HG03196 (cell line): ENCODE data around the gene CENPN.

ENCODE experiments used
- ATAC-seq: cut with Tn5 transposase; IDR thresholded peaks from one replicate; pipeline ENCODE4 v1.9.1; 2021; ENCODE audit not compliant: unreplicated experiment

CENPN gene

DNA sequence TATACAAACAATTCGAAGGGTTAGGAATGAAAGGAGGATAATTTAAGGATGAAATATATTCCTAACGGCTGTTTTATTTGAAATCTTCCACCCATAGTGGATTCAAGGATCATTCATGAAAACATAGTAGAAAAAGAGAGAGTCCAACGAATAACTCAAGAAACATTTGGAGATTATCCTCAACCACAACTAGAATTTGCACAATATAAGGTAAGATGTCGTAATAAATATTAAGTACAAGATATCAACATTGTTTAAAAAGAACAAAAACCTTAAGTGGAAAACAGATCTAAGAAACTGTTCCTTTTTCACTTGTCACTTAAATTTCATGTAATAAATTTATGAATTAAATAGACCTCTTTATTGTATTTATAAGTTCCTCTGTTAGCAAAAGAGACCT is 19.4 kb downstream of the CENPN start:
- no peak for ATAC-seq

DNA sequence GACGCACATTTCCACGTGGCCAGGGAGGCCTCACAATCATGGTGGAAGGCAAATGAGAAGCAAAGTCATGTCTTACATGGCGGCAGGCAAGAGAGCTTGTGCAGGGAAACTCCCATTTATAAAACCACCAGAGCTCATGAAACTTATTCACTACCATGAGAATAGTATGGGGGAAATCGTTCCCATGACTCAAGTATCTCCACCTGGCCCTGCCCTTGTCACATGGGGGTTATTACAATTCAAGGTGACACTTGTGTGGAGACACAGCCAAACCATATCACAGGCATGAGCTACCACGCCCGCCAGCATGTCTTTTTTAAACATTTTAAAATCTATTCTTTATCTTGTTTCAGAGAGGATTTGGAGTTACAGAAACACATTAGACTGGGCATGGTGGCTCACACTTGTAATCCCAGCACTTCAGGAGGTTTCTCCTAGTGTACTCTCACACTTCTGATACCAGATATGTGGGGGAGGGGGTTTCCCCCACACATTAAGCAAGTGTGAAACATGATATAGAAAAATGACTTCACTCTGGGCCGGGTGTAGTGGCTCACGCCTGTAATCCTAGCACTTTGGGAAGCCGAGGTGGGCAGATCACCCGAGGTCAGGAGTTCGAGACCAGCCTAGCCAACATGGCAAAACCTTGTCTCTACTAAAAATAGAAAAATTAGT is 23.1 kb downstream of the CENPN start:
- no peak for ATAC-seq

DNA sequence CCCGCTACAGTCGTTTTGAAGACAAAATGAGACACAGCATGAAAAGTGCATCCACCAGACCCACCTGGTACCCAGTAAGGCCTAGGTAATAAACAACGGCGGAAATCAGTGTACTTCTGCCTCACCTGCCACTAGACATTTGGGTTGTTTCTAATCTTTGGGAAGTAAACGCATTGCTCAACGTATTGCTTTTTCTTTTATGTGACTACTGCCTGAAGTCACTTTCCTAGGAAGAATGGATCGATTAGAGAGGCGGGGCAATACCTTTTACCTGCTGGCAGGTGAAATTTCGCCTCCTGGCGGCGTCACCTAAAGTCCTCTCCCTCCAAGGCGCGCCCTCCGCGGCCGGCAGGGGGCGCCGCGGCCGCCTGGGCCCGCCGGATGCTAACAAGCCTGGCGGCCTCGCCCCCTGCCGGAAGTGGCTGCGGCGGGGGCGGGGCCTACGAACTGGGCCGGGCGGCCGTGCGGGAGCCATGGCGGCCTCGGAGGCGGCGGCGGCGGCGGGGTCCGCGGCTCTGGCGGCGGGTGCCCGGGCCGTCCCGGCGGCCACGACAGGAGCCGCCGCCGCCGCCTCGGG is 28.5 kb downstream of the CENPN start, which contains the start of gene ATMIN:
Gene ATMIN, plus strand, starts transcription at position 445 of the 577 bp plus-strand sequence. Its CDS starts 29 bp downstream, at position 474.
- ATAC-seq = peak; percentile 92

DNA sequence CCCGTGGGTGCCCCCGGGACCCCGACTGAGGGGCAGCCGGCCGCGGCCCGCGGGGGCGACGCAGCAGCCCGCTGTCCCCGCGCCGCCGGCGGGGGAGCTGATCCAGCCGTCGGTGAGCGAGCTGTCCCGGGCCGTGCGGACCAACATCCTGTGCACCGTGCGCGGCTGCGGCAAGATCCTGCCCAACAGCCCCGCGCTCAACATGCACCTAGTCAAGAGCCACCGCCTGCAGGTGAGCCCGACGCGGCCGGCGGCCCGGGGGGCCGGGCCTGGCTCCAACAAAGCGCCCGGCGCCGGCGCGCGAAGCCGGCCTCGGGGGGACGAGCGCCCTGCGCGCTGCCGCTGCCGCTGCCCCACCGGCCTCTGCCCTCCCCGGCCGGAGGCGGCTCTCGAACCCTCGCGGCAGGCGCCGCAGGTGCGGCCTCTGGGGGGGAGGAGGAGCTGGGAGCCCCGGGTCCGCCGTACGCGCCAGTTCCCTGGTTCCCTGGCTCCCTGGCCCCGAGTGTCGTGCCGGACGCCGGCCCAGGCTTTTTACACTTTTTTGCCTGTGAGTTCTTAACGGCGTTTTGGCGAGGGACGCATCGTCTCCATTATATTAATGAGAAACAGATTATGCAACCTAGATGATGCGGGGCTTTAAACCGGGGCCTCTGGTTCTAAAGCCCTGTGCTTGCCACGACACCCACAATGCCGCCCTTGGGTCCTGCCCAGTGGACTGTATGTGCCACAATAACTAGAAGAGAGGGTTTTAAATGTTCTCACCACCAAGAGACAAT is 29.1 kb downstream of the CENPN start:
- ATAC-seq = peak; percentile 37

DNA sequence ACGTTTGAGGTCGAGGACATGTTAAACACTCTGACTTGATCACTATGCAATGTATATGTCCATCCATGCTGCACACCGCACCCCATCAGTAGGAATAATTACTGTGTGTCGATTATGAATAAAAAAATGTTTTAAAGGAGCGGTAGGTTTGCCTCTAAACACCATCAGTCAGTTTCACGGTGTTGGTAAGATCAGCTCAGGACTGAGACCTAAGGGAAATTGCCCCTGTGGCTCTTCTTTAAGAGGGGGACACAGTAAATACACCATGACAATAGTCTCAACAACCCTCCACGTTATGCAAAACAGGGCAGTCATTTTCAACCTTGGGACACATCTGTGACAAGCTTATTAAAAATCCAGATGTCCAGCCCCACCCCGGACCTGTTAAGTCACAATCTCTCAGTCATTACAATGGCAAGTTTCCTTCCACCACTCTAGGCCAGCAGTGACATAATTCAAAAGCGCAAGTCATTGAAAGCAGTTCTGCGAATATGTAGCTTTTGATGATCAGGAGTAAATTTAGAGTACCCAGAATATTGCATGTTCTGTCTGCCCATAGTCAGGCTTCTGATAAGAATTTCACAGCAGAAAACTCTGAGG is 29.8 kb downstream of the CENPN start:
- ATAC-seq = no peak

DNA sequence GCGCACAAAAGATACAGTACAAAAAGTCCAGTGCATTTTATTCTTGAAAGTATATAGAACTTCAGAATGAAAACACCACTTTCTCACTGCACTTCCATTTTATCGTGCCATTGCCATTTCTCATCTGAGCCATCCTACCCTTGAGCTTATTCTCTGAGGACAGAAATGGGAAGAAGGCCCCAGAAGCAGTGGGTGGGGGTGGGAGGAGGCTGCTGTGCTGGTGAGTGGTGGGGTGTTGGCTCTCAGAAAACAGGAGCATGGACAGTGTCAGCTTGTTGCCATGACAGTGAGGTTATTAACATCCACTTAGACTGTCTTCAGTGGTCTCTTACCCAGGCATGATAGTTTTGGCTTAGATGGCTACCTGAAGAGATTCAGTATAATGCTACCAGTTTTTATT is 33.1 kb downstream of the CENPN start:
- no peak for ATAC-seq

DNA sequence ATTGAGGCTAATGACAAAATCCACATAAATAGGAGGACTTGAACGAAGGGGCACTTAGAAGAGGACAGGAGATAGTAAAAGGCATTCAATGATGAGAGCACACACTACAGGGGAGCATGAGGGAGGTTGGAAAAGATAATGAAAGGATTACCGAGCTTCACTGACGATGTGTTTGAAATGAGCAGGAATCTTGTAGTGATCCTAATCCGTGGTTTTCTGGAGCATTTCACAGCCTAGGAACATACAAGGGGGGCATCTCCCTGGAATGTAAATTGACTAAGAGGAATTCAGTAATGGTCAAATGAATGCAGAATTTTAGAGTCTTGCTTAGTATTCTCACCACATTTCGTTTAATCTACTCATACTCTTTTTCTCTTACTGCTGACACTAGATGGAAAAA is 33.8 kb downstream of the CENPN start:
- no peak for ATAC-seq

DNA sequence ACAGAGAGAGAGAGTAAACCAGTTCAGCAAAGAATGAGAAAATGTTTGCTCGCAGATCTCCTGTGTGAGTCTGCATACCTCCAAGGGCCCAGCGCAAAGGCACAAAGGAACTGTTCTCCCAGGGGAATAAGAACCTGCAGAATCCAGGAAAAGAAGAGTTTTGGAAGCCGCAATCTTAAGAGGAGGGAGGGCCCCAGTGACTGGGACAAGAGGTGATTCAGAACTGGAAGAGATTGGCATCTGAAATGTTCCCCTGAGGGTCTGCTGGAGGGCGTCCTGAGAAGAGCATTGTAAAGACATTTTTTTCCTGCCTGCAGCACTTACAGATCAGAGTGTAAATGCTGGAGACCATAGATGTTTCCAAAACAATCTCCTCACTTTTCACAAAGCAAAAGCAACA is 34.7 kb downstream of the CENPN start:
- ATAC-seq = no peak

DNA sequence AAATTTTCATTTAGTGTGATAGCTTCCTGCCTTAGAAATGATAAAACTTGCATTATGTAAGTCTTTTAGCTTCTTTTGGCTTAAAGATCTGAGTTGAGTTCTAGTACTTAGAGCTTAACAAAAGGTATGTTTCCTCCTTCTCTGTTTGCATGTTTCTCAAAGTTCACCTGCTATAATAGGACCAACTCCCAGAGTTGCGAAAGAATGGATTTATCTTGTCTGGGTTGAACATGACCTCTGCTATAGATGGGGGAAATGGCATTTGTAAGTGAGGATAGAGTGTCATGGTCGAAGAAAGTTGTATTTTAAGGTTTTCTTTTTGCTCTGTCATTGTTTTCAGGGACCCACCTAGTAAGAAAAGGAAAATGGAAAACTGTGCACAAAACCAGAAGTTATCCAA is 35.8 kb downstream of the CENPN start:
- ATAC-seq = no peak

DNA sequence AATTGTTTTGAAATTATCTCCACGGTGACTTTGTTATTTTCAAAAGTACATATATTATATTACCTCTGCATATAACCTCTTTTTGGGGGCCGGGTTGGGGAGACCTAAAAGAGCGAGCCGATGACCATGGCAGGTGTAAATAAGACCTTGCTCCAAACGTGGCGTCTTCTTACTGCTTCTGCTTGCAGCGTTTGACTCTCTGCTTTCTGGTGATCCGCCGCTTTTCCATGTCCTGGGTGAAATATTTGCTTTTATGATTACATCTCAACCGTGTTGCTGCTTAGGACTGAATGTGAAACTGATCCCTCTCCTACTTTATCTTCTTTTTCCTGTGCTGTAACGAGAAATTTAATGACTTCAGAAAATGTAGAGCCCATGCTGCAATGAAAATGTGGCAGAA is 46.7 kb downstream of the CENPN start:
- no peak for ATAC-seq

DNA sequence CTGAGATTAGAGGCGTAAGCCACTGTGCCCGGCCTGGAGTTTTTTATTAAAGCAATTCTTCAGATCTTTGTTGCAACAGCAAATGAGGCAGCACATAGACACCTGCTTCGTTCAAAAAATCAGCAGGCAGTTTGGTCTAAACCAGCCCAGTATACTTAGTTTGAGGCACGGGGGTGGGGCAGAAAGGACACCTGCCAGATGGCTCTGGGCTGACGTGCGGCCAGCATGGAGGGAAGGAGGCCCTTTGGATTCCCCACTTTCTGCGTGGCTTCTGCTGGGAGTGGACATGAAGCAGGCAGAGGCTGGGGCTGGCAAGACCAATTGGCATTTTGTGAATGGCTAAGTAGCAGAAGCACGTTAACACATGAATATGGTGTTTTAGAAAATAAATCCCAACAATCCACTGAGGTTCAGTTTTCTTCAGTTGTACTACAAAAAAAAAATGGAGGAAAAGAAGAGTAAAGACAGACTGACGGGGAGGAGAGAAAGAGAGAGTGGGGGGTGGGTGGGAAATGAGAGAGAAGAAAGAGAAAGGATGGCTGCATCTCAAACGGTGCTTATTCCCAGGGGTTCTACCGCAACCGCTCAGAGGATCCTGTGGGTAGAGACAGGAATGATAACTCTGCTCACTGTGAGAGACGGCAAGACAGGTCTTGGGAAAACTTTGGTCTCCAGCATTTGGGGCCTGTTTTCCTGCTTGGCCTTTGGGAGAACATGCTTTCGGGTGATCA is 53.7 kb downstream of the CENPN start:
- no peak for ATAC-seq

DNA sequence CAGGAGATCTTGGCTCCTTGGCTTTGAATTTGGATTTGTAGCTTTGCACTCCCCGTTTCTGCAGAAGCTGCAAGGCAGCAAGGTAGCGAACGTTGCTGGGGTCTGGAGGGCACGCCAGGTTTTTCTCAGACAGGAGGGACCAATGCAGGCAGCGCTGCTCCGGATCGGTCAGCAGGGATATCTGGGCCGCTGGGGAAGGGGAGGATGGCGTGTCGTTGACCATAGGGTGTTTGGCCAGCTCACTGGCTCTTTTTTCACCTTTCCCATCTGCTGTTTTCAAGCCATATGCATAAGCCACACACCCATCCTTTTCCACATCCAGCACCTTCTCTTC is 54.3 kb downstream of the CENPN start:
- ATAC-seq = no peak

DNA sequence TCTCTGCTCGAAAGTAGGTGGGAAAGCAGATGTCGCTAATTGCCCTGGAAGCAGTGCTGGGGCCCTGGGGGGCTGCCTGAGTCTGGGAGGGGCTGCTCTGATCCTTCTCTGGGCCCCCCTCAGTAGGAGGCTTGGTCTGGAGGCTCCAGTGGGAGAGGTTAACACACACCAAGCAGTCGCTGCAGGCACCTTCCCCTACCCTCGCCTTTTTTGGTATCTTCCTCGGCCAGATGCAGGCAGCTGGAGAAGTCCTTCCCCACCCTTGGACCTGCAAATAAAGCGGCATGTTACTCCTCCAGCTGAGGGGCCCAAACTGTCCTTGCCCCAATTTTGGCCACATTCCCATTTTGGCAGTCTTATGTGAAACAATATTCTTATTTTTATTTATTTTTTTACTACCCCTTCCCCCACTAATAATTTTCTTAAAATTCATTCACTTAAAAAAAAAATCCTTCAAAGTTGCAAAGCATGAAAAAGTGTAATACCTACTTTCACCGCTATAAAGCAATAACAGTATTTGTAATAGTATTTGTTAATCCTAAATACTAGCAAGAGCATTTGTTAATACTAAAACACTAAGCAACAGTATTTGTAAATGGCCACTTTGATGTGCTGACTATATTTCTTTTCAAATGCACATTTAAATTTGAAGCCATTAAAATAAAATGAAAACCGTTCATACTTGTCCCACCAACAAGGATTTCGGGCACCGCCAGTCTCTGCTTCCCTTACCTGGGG is 55.0 kb downstream of the CENPN start:
- no peak for ATAC-seq

DNA sequence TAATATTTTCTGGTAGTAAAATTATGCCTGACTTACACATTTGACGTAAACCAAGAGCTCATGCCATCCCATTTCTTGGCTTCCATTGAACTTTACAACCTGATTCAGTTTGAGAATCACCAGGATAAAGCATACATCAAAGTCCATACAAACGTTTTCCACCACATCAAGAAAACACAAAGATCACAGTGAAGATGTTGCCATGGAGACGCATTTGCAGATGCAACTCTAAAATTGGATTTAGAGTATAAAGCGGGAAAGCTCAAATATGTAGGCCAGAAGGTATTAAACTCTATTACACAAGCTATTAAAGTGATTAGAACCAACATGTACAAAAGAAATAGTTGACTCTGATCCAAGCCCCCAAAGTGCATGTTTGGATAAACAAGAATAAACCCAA is 59.7 kb downstream of the CENPN start:
- no peak for ATAC-seq

DNA sequence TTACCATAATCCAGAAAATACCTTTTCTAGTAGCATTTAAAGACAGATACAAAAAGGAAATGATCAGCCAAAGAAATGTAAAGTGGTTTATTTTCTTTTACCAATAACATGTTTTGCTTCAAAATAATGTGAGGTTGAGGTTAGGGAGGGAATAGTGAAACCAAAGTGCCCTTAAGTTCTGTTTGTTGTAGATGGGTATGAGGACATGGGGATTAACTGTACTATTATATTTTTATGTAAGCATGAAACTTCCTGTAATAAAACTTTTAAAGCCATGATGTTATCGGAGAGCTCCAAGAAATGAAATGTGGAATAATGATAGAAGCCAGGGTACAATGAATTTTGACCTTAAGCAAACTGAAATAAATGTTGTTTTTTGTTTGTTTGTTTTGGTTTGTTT is 60.2 kb downstream of the CENPN start:
- ATAC-seq = no peak

DNA sequence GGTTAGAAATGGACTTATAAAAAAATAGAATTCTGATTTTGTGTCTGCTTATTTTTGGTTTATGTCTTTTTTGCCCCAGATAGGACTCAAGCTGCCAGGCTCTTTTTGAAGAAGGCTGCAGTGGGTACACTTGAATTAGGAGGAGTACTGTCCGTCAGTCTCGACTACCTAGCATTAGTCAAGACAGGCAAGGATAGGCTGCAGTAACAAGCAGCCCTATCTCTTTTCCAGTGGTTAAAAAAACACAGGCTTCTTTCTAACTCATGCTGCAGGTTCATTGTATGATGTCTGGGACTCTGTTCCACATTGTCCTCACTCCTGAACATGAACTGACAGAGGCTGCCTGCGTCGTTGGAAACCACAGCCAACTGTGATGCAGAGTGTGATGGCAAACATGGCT is 62.0 kb downstream of the CENPN start:
- ATAC-seq = no peak

DNA sequence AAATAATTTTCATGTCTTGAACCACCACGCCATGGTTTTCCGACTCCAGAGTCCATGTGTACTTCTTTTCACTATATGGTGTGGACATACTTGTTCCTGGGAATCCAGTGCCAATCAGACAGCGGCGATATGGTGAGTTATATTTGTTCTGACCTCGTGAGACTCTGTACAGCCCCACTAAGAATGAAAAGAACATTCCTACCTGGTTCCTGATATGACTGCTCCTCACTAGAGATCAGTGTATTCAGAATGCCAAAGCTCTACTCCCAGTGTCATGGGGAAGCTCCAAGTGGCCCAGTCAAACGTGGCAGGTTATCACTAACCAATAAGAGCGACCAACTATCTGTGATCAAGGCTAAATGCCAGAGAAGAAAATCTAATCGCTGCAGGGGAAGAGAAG is 64.0 kb downstream of the CENPN start:
- ATAC-seq = no peak

DNA sequence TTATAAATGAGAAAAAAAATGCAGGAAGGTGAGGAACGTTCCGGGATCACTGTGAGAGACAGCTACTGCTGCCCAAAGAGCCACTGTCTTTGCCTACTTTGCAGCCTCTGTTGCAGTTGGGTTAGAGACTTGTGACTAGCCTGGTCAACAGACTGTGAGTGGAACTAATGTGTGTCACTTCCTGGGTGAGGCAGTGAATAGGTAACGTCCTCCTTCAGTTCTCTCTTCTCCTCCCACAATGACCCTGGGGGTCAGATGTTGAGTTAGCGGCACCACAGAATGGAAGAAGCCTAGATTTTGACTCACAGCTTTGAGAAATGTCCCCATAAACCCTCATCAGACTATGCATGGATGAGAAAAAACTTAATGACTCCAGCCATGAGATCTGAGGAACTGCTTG is 64.8 kb downstream of the CENPN start:
- ATAC-seq = no peak

DNA sequence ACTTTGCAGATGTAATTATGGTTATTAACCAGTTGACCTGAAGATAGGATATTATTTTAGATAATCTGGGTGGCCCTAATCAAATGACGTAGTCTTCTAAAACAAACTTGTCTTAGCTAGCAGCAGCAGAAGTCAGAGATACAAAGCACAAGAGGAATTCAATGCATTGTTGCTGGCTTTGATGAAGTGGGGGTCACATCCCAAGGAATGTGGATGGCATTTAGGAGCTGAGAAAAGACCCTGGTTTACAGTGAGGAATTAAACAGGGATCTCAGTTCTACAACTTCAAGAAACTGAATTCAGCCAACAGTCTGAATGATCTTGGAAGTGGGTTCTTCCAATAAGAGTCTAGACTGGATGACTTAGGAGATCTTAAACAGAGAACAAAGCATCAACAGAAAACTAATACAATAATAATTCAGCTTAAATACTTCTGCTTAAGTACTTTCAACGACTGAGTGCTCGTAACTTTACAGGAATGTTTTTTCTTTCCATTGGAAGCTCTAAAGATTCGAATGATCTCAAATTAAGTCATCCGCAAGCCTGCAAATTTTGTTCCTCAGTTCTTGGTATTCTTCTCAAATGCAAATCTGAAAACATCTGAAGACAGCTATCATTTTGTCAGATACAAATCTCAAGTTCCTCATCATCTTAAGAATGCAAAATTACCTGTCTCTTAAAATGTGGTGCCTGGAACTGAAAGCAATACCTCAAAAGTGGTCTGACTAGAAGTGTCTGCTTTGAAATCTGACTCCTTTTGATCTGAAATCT is 66.7 kb downstream of the CENPN start:
- no peak for ATAC-seq

DNA sequence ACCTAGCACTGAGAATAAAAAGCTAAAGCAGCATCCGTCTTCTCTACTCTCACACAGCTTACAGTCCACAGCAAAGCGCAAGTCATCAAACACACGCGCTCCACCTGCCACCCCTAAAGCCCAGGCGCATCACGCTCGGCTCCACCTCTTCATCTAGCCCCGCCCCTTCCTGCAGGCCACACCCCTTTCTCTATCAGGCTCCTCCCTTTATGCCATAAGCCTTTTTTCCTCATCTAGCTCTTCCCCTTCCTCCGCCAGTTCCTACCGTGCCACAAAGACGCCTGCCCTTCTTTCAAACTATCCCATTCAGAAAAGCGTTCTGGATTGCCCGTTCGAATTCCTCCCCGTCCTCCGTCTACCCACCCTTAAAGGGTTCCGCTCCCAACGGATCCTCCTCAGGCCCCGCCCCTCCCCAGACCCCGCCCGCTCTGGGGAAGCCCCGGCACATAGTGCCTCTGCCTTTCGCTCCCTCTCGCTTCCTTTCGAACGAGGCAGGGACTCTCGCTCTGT is 69.6 kb downstream of the CENPN start:
- ATAC-seq = peak; percentile 78
